ENCODE results near the gene HECTD1. TPM values are rescaled to one million over a fixed set of nuclear protein-coding genes. Genes with fewer than 3 reads are reported as not detected.

Gene HECTD1
- total and polyA plus RNA-seq, 9 of the 15 experiments (the other 6 are each of a cell fraction or from before 2014, with no cell fraction given) = 27.9 to 111 (median 78.1) TPM

DNA sequence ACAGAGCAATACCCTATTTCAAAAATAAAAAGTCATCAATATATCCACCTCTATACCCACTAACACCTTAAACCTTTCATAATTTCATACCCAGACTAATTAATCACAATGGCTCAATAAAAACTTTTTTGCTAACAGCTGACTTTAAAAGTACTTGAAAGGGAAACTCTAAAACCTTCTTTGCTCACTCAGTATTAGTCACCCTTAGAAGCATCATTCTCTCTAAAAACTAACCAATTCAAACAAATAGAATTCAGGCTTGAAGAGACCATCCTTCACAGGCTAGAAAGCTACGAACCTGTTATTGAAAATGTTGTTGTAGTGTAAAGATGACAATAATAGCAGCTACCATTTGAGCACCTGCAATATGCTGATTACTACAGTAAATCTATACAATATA is 37.2 kb downstream of the HECTD1 start:
- H3K79me2 ChIP-seq (ENCODE audit: control insufficient read depth, insufficient read depth, low read length) = no peaks in the 10 kb centered on the region; the same call in 2 of the 3 replicates
- in situ Hi-C loops (cut with MboI) (no loop called here), intact Hi-C loops (cut with micrococcal nuclease) (no loop called here)
- no peaks in the 10 kb centered on the region; the same call in 1 of the 2 replicates for H3K9me3 ChIP-seq (replicated peaks; ENCODE audit: control insufficient read depth, insufficient read depth, low read depth, low read length)
- no peak for DNase-seq (ENCODE audit: extremely low read depth in 1 of 4, low spot score in 3 of 4)
- no peak overlapping the region for H3K9ac ChIP-seq (ENCODE audit: insufficient read depth in 1 of 2, low read depth in 2 of 2, low read length in 2 of 2)
- FAIRE-seq = no peak
- 93% methylated on average over 1 of the region's 1 CpG for WGBS (ENCODE audit: insufficient coverage, low coverage, missing lambda C conversion rate)
- no peak overlapping the region for H3K27ac ChIP-seq (ENCODE audit: extremely low read depth, low read depth, low read length)
- TF ChIP-seq ZNF316 (IDR thresholded peaks at IDR 0.05) (no peak), BRD9 (IDR thresholded peaks at IDR 0.05; ENCODE audit: low read depth, partially characterized antibody) (no peak), HES1 (IDR thresholded peaks at IDR 0.05; ENCODE audit: low read depth) (no peak), ZBTB1 (CRISPR knock-in tag; IDR thresholded peaks at IDR 0.05; ENCODE audit: borderline replicate concordance, low read depth) (no peak), ZNF212 (CRISPR knock-in tag; IDR thresholded peaks at IDR 0.05) (no peak), RFX5 (IDR thresholded peaks at IDR 0.05; ENCODE audit: low read depth, low read length) (no peak), ILK (tag; IDR thresholded peaks at IDR 0.05; ENCODE audit: borderline replicate concordance, low read depth) (no peak), FOSL1 (tag; conservative IDR thresholded peaks at IDR 0.05) (no peak), ZNF347 (CRISPR knock-in tag; IDR thresholded peaks at IDR 0.05; ENCODE audit: low read depth) (no peak), FOXK2 (conservative IDR thresholded peaks at IDR 0.05 in 1 of 2, IDR thresholded peaks at IDR 0.05 in 1 of 2; ENCODE audit: low read depth in 2 of 2) (no peak), CTBP1 (IDR thresholded peaks at IDR 0.05; ENCODE audit: borderline replicate concordance) (no peak), CBX5 (IDR thresholded peaks at IDR 0.05; ENCODE audit: borderline replicate concordance, low read depth) (no peak), RBM34 (IDR thresholded peaks at IDR 0.05; ENCODE audit: borderline replicate concordance, insufficient read depth, low read length) (no peak), YY1 (IDR thresholded peaks at IDR 0.05; ENCODE audit: borderline replicate concordance in 1 of 3, control insufficient read depth in 1 of 3, extremely low read depth in 1 of 3, insufficient read depth in 3 of 3, insufficient read length in 1 of 3, insufficient replicate concordance in 2 of 3, low read depth in 1 of 3, low read length in 2 of 3) (no peak), ZNF79 (CRISPR knock-in tag; IDR thresholded peaks at IDR 0.05; ENCODE audit: low read depth) (no peak)
- no TSS peak for BruUV-seq (replicated peaks)
- no peak overlapping the region for H3K4me2 ChIP-seq (ENCODE audit: insufficient read depth, low read length)
- no peaks in the 10 kb centered on the region for H3K4me1 ChIP-seq (replicated peaks in 1 of 2; ENCODE audit: control insufficient read depth in 2 of 2, insufficient read depth in 2 of 2, low read length in 2 of 2)
- H3K27me3 ChIP-seq (ENCODE audit: control insufficient read depth in 2 of 2, insufficient read depth in 2 of 2, low read length in 2 of 2) = no peaks in the 10 kb centered on the region
- no peaks in the 10 kb centered on the region for H4K20me1 ChIP-seq (replicated peaks; ENCODE audit: control insufficient read depth, insufficient read depth, low read length)
- H3K9me1 ChIP-seq (ENCODE audit: control insufficient read depth, insufficient read depth, low read length) = no peaks in the 10 kb centered on the region
- no peak overlapping the region for H2AFZ ChIP-seq (ENCODE audit: low read depth, low read length)
- ATAC-seq = no peak
- ChIA-PET CTCF (ENCODE audit: low intra/inter-chr PET ratio) (no interaction called here), POLR2A (interaction anchor here (0.5 to 1.1 kb wide), 2 partner anchors 13 to 910 kb away, joined by 3 to 5 read pairs; no protein-coding TSS in a partner anchor)
- H3K4me3 ChIP-seq = no peak overlapping the region
- peaks cover 82% of the 10 kb centered on the region for H3K36me3 ChIP-seq (ENCODE audit: control insufficient read depth, insufficient read depth, low read length)

Data from K562 (cell line).